Activated CD4-positive, alpha-beta T cell treated with anti-CD3 and anti-CD28 coated beads, Interleukin-2, amount 50 U/mL, for 1 hour (primary cell): ENCODE measurements around the gene SLC25A4.
"Not testable (repeated sequence)": the region's sequence is repeated elsewhere in the genome, so short reads cannot be mapped to it uniquely, and the experiment has no call there.

Source experiments
- DNase-seq: peaks from one replicate; pipeline ENCODE4 v3.0.0-alpha.2; 2020

SLC25A4 gene

DNA sequence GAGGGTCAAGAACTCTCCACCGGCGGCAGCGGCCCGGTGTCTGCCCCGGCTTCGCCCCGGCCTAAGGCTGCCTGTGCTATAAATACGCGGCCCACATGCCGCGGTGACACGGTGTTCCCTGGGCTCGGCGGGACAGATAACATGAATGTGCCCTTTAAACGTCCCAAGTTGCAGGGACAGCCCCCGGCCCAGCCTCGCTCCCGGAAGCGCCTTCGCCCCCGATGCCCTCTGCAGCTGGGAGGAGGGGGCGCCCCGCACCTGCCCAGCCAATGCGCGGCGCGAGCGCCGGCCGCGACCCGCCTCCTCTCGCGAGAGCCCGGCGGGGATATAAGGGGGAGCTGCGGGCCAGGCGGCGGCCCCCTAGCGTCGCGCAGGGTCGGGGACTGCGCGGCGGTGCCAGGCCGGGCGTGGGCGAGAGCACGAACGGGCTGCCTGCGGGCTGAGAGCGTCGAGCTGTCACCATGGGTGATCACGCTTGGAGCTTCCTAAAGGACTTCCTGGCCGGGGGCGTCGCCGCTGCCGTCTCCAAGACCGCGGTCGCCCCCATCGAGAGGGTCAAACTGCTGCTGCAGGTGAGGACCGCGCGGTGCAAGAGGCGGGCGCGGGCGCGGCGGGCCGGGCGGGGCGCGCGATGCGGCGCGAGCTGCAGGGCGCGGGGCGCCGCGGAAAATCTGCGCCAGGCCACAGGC is at the start of gene SLC25A4:
SLC25A4 (plus strand) TSS at position 355 of the 689 bp plus-strand sequence; CDS start at position 462, 107 bp downstream.
- peak; percentile 78 for DNase-seq

DNA sequence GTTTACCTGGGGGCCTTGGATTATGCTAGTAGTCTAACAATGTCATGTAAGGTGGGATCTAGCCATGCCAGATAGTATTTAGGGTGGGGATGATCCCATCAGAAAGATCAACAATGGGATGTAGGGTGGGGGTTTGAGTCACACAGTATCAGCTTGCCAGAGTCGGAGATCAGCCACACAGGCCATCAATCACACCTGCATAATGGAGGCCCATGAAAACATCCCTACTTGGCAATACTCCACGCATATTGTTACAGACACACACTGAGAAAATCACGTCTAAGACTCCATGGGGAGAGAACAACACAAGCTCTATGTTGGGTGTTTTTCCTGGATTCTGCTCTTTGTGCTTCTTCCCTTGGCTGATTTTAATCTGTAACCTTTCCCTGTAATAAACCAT is 49.5 kb upstream of the SLC25A4 start:
- DNase-seq = no peak

DNA sequence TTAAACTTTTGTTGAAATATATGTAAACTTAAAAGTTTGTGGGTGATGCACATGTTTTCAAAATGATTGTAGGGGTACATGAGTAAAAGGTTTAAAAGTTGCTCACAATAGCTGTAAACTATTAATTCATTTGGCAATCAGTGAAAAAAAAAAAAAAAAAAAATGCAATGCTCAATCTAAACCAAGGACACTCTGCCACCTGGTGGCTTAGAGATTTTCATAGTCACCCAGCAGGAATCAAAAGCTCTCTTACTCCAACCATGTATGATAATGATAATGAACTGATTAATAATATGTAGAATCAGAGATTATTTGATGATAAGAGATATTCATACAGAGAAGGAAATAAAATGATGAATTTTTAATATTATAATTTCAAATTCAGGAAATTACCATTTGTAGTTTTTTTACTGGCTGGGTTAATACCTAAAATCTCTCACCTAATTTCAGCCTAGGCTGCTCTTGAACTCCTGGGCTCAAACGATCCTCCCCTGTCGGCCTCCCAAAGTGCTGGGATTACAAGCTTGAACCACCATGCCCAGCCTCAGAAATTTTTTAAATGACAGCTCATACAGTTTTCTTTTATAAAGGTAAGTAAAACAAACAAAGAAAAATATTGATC is 46.9 kb upstream of the SLC25A4 start:
- no peak for DNase-seq

DNA sequence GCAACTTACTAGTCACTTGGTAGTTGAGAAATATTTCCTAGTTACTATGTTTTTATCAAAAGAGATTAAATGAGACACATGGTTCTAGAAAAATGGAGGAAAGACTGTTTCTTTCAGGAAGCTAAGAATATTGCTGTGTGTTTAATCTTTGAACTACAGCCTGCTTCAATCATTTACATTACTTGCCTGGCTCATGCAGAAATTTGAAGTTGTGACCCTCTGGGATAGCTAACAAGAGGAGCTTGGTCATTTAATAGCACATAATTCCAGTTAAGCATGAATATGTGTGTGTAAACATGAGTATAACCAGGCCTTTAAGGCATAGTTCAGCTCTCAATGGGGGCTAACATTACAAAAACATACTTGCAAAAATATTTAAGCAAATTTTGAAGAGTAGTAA is 44.6 kb upstream of the SLC25A4 start:
- DNase-seq = no peak

DNA sequence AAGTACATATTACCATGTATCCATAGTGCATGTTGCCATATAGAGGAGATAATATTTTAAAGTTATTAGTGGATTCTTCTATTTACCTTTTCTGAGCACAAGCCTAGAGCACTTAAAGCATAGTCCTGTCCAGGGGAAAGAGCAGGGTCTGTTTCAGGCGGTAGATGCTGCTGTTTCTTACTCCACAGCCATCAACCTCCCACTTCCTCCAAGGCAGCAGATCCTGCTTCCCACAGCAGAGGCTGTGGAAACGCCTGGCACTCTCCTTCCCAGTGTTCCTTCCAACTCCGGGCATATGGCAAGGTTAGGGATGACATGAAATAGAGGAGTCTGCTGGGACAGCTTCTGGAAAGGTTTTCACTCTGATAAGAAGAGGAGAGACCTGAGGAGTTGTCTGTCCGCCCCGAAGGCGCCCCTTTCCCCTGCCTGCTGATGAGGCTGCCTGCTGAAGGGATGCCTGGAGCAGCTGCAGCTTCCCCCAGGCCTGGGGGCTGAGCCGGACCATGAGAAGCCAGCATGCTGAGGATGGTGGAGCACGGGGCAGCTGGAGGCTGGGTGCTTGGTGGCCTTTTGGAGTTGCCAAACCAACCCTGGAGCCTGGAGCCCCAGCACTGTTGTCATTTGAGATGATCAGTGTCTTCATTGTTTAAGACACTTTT is 43.9 kb upstream of the SLC25A4 start:
- DNase-seq = no peak

DNA sequence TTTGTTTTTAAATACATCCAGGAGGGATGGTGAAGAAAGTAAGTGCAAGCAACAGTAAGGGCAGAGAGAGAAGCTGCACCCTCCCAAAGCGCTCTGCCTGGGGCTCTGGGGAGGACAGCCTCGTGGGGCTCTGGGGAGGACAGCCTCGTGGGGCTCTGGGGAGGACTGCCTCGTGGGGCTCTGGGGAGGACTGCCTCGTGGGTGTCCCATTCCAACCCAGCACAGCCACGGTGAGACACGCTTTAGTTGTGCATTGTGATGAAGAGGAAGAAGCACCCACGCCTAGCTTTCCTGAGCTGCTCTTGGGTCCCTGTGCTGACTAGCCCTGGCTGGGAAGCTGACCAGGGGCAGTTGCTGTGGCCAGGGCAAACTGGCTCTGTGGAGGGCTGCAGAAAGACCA is 43.1 kb upstream of the SLC25A4 start:
- DNase-seq = no peak

DNA sequence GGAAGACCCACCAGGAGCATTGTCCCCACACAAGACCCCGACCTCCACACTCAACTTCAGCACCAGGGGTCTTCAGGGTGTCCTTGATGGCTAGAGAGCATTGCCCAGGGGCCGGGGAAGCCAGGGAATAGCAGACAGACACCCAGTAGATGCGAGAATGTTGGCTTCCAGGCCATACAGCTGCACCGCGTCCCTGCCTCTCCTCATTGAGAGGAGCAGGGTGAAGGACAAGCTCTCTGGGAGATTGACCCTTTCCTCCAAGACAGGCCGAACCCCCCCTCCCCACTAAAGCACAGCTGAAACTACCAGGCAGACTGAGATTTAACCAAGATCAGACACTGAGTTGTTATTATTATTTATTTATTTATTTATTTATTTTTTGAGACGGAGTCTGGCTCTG is 42.6 kb upstream of the SLC25A4 start:
- no peak for DNase-seq

DNA sequence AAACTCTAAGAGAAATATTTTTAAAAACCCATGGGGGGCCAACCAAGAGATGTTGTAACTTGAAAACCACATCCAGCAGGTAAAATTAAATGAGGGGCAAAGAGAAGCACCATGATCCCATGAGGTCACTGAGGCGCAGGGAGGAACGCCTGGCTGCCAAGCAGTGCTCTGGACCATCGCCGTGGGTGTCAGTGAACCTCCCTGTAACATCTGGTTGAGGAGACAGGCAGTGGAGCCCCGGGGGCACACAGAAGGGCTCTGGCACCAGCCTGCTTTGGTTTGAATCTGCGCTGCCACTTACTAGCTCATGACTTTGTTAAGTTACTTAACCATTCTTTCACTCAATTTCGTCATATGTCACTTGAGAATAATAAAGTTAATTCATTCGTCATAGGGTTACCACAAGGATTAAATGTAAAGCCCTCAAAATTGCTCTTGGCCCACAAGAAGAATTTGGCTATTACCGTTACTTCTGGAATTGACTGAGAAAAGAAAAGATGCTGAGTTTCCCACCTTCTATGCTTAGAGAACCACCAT is 41.6 kb upstream of the SLC25A4 start:
- no peak for DNase-seq

DNA sequence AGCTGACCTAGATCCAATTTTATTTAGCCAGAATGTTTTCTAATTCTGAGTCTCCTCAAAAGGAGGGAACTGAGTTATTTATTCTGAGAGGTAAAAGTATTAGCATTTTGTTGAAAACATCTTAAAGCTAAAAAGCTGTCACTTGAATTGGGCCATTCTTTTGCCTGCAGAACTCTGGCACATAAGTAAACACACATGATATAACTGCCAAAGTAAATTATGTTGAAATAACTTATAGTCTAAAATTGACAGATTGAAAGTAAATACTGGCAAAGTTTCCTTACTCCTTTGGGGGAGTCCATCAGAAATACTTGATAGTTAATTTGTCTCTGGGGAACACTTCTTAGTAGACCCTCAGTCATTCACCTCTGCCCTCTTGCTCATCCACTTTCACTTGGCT is 38.3 kb upstream of the SLC25A4 start:
- DNase-seq = no peak

DNA sequence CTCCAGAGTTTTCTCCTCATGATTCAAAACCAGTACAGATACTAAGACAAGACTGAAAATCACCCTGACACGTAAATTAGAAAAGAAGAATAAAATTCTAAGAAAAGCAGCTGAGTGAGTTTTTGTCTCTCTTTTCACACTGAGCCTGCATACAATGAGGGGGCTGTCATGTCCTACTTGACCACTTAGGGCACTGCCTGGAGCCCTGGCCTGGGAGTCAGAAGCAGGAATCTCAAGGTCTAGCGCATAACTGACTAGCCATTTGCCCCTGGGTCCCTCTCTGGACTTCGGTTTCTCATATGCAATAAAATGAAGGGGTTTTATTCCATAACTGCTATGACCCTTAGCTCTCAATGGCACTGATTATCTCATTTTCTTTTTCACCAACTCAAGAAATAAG is 36.7 kb upstream of the SLC25A4 start:
- DNase-seq = no peak

DNA sequence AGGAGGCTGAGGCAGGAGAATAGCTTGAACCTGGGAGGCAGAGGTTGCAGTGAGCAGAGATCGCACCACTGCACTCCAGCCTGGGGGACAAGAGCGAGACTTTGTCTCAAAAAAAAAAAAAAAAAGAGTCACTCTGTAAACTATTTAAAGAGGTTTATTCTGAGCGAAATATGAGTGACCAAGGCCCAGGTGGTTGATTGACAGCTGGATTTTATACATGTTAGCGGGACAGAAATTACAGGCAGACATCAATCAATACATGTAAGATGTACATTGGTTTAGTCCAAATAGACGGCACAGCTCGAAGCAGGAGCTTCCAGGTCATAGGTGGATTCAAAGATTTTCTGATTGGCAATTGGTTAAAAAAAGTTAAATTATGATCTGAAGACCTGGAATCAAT is 35.5 kb upstream of the SLC25A4 start:
- not testable (repeated sequence) for DNase-seq

DNA sequence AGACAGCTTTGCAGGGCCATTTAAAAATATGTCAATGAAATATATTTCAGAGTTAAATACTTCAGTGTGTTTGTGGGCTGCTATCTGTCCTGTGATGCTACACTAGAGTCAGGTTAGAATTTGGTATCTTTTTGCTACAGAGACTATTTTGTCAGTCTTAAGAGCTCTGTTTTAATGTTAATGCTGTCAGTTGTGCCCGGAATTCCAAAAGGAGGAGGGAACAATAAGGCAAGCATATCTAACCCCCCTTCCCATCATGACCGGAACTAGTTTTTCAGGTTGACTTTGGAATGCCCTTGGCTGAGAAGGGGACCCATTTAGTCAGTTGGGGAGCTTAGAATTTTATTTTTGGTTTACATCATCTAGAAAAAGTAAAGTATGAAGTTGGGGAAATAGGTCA is 34.9 kb upstream of the SLC25A4 start:
- no peak for DNase-seq

DNA sequence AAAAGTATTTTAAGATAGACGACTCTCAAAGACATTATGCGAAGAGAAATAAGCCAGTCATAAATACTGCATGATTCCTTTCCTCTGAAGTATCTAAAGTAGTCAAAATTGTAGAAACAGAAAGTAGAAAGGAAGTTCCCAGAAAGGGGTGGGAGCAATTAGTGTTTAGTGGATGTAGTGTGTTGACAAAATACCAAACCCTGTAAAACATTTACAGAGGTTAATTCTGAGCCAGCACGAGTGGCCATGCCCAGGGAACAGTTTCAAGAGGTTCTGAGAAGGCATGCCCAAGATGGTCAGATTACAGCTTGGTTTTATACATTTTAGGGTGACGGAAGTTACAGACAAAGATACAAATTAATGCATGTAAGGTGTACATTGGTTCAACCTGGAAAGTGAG is 34.4 kb upstream of the SLC25A4 start:
- no peak for DNase-seq

DNA sequence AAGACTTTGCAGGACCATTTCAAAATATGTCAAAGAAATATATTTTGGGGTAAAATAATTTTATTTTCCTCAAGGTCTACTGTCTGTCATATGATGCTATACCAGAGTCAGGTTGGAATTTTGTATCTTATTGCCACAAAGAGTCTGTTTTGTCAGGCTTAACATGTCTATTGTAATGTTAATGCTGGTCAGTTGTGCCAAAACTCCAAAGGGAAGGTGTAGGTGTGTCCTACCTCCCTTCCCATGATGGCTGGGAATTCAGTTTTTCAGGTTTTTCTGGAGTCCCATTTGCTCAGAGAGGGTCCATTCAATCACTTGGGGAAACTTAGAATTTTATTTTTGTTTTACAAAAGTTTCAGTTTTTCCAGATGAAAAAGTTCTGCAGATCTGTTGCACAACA is 33.3 kb upstream of the SLC25A4 start:
- no peak for DNase-seq

DNA sequence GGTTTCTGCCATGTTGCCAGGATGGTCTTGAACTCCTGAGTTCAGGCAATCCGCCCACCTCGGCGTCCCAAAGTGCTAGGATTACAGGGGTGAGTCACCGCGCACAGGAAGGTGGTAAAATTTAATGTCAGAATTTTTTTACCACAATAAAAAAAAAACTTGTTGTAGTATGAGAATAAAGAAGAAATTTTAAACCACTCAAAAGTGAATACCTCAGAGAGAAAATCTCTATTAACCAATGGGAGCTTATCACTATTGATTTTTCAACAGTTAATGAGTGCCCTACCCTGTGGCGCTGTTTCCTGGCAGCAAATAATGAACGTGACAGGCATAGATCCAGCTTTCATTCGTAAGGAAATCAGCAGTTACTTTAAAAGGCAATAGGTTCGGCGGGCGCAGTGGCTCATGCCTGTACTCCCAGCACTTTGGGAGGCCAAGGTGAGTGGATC is 32.7 kb upstream of the SLC25A4 start:
- DNase-seq = no peak

DNA sequence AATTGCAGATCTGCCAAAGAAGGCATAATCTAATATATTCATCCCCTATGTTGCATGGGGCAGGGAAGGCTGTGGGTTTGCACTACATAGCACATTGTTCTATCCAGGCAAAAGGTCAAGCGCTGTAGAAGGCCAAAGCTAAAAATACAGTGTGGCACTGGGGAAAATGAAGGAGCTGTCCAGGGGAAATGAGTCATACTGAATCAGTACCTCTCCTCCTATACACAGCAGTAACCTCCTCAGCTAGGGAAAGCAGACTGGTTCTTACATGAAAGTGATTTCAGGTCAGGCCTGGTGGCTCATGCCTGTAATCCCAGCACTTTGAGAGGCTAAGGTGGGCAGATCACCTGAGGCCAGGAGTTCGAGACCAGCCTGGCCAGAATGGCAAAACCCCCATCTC is 31.0 kb upstream of the SLC25A4 start:
- DNase-seq = no peak

DNA sequence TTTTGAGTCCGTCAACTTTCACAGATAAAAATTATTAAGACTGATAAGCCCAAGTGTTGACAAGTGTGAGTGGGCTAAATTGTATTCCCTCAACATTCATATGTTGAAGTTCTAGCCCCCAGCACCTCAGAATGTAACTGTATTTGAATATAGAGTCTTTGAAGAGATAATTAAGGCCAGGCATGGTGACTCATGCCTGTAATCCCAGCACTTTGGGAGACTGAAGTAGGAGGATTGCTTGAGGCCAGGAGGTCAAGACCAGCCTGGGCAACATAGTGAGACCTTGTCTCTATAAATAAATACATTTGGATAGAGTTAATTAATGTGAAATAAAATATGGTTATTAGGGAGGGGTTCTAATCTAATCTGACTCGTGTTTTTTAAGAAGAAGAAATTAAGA is 29.7 kb upstream of the SLC25A4 start:
- no peak for DNase-seq

DNA sequence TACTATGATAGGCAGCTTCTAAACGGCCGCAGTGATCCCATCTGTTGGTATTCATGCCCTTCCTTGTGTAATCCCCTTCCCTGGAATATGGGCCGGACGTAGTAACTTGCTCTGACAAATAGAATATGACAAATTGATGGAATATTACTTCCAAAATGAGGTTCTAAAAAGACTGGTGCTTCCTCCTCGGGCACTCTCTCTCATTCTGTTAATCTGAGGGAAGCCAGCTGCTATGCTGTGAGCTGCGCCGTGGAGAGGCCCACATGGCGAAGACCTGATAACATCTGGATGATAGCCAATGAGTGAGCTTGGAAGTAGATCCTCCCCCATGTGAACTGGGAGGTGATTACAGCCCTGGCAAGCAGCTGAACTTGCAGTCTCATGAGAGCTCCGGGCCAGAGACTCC is 27.2 kb upstream of the SLC25A4 start:
- DNase-seq = no peak

DNA sequence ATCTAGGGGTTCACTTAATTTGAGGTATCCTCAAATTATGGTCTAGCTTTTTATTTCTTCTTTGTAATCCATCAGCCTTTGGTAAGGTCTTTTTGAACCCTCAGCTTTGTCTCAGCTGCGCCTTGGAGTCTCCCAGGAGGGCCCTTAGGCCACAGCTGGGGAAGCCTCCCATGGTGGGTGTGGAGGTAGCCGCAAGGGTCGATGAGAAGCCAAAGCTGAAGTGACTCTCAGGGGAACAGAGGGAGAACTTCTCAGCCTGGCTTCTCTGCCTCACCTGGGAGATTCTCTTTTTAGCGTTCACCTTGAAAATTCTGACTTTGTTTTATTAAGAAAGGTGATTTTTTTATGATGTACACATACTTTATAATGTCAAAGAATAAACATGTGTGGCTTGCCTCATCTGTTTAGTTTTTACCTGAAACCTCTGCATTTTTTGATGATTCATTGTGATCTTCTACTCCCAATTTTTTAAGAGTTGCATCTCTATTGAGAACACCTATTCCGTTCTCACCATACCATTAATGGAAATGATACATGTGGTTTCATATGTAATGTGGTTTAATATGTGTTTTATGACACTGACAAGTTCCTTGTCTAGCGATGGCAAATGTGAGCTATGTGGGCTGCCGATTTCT is 25.6 kb upstream of the SLC25A4 start:
- DNase-seq = no peak

DNA sequence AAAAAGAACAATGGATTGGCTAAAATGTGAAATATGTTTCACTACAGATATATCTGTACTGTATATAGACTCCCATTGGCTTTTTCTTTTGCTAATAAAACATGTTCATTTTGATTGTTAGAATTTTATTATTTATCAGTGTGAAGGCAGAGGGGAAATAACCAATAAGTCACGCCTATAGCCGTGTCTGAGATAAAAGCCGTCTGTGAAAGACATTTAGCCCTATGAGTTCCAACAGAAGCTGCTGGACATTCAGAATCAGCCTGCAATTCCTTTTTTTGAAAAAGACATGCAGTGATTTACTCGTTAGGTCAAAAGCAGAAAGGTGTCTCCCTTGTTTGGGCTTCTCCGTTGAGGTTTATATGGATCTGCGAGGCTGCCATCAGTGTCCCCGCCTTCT is 24.2 kb upstream of the SLC25A4 start:
- no peak for DNase-seq

DNA sequence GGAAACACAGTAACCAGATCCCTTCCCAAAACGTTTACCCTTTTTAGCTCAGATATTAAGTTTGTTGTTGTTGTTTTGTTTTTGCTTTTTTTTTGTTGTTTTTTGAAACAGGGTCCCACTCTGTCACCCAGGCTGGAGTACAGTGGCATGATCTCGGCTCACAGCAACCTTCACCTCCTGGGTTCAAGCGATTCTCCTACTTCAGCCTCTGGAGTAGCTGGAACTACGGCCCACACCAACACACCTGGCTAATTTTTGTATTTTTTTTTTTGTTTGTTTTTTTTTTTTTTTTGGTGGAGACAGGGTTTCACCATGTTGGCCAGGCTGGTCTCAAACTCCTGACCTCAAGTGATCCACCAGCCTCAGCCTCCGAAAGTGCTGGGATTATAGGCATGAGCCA is 23.6 kb upstream of the SLC25A4 start:
- not testable (repeated sequence) for DNase-seq

DNA sequence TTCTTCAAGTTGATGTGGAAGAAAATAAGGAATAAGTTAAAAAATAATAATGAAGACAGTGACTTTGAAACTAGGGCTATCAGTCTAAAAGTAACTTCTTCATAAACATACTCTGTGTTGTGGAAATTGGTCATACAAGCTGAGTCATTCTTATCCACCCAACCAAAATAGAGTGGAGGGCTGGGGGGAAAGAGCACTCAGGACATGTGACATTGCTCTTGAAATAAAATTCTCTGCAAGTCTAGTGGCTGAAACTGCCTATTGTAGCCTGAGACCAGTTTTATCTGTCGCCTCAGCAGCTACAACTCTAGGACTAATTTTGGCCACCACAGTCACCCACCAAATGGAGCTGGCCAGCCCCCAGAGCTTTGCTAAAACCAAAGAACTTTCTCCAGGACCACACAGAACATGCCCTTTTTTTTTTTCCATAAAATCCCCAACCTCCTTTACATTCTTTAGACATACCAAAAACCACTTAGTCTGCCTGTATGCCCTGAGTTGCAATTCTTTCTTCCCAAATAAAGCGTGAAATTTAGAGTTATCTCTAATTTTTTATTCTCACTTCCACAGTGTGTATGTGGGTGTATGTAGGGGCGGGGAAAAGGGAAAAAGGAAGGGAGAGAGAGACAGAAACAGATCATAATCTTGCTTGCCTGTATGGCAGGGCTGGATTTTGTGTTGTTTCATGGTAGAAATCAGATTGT is 23.0 kb upstream of the SLC25A4 start:
- DNase-seq = no peak

DNA sequence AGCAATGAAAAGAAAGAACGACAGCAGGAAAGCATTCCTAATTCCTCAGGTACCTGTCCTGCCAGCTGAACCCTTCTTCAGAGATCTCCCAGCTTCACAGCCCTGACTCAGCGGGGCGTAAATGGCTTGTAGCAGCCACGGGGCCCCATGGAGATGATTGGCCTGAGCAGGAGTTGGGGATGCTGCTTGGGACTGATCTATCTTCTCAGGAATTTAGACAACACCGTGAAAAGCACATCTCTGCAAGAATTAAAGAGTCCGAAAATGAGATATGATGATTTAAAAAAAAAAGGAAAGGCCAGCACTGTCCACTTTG is 22.5 kb upstream of the SLC25A4 start:
- DNase-seq = no peak
